NCI-H1092 (cell line): Measurements from ENCODE around the gene KLF13.

Experiments
- DNase-seq: peaks from one replicate; lab custom pipeline; 2025; lab: John Stamatoyannopoulos, UW

Gene KLF13

GRCh38 chr15:31381801-31382712, 55.4 kb downstream of the KLF13 start:
- DNase-seq = no peak

GRCh38 chr15:31382713-31383045, 56.0 kb downstream of the KLF13 start:
- no peak for DNase-seq

GRCh38 chr15:31383139-31383538, 56.5 kb downstream of the KLF13 start:
- no peak for DNase-seq

- DNase-seq = no peak
Measured at GRCh38 chr15:31384568-31384967, 57.9 kb downstream of the KLF13 start.

- DNase-seq = no peak
Measured at GRCh38 chr15:31385736-31386135, 59.1 kb downstream of the KLF13 start.

- DNase-seq = no peak
Measured at GRCh38 chr15:31387092-31387478, 60.5 kb downstream of the KLF13 start.

- peak; percentile 46 for DNase-seq
Measured at GRCh38 chr15:31387479-31388118, 61.0 kb downstream of the KLF13 start.

GRCh38 chr15:31389576-31389975, 62.9 kb downstream of the KLF13 start:
- no peak for DNase-seq

- DNase-seq = no peak
Measured at GRCh38 chr15:31390029-31390428, 63.4 kb downstream of the KLF13 start.

- no peak for DNase-seq
Measured at GRCh38 chr15:31390777-31391486, 64.3 kb downstream of the KLF13 start.

GRCh38 chr15:31391687-31392671, 65.3 kb downstream of the KLF13 start:
- DNase-seq = no peak

- no peak for DNase-seq
Measured at GRCh38 chr15:31392761-31393401, 66.2 kb downstream of the KLF13 start.

- no peak for DNase-seq
Measured at GRCh38 chr15:31393444-31394091, 66.9 kb downstream of the KLF13 start.

- peak; percentile 48 for DNase-seq
Measured at GRCh38 chr15:31396881-31397560, 70.4 kb downstream of the KLF13 start.

- no peak for DNase-seq
Measured at GRCh38 chr15:31397851-31398661, 71.4 kb downstream of the KLF13 start.

GRCh38 chr15:31398677-31399301, 72.2 kb downstream of the KLF13 start:
- no peak for DNase-seq

GRCh38 chr15:31399544-31400171, 73.0 kb downstream of the KLF13 start:
- DNase-seq = no peak

GRCh38 chr15:31400222-31400927, 73.7 kb downstream of the KLF13 start:
- no peak for DNase-seq
